ENCODE data around the gene ZBTB47. TPM values are rescaled to one million over a fixed set of nuclear protein-coding genes. Genes with fewer than 3 reads are reported as not detected.

Gene ZBTB47
- total RNA-seq, 1 donor from 2014 or later, result 69.3 TPM

DNA sequence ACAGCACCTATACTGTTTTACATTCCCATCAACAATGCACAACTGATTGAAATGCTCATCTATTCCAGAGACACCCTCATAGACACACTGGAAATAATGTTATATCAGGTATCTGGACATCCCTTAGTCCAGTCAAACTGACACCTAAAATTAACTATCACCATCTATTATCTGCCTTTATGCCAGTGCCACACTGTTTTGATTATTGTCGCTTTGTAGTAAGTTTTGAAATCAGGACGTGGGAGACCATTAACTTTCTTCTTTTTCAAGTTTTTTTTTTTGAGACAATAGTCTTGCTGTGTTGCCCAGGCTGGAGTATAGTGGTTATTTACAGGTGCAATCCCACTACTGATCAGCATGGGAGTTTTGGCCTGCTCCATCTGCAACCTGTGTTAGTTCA is 22.4 kb downstream of the ZBTB47 start:
- Histone ChIP-seq H3K36me3 (no peaks in the 10 kb centered on the region), H3K4me1 (no peaks in the 10 kb centered on the region), H3K9me3 (peaks cover 0 to 5% of the 10 kb centered on the region in 2 donors), H3K27ac (no peak overlapping the region), H3K4me3 (no peak overlapping the region), H3K27me3 (no peaks in the 10 kb centered on the region)
- intact Hi-C loops (cut with DNase I), result no loop called here
- TF ChIP-seq, protein P1, sequence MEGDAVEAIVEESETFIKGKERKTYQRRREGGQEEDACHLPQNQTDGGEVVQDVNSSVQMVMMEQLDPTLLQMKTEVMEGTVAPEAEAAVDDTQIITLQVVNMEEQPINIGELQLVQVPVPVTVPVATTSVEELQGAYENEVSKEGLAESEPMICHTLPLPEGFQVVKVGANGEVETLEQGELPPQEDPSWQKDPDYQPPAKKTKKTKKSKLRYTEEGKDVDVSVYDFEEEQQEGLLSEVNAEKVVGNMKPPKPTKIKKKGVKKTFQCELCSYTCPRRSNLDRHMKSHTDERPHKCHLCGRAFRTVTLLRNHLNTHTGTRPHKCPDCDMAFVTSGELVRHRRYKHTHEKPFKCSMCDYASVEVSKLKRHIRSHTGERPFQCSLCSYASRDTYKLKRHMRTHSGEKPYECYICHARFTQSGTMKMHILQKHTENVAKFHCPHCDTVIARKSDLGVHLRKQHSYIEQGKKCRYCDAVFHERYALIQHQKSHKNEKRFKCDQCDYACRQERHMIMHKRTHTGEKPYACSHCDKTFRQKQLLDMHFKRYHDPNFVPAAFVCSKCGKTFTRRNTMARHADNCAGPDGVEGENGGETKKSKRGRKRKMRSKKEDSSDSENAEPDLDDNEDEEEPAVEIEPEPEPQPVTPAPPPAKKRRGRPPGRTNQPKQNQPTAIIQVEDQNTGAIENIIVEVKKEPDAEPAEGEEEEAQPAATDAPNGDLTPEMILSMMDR (IDR thresholded peaks at IDR 0.05), result no peak
- no peak for DNase-seq (ENCODE audit: low spot score in 2 of 2)

DNA sequence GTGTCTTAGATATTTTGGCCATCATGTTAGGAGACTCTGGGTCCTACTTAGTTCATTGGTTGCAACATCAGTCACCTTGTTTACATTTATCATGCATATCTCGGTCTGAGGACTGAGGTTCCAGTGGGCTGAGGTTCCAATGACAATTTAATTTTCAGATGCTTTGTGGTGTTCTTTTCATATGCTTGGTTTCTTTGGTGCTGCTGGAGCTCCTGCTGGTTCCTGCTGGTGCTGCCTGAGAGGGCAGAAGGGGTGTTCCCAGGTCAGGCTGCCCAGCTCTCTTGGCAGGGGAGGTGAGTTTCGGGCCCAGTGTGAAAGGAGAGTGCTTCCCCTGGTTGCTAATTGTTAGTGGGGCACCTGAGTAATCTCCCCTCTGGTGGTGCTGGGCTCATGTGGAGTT is 24.9 kb downstream of the ZBTB47 start:
- H3K4me1 ChIP-seq, result peaks cover 2 to 5% of the 10 kb centered on the region in 2 donors
- no peak overlapping the region for H3K4me3 ChIP-seq
- TF ChIP-seq, protein P1 (IDR thresholded peaks at IDR 0.05), result no peak
- H3K27me3 ChIP-seq, result no peaks in the 10 kb centered on the region
- no peak overlapping the region for H3K27ac ChIP-seq
- no peaks in the 10 kb centered on the region for H3K36me3 ChIP-seq
- peaks cover 0 to 5% of the 10 kb centered on the region in 2 donors for H3K9me3 ChIP-seq
- no peak for DNase-seq (ENCODE audit: low spot score in 2 of 2)
- intact Hi-C loops (cut with DNase I), result no loop called here

DNA sequence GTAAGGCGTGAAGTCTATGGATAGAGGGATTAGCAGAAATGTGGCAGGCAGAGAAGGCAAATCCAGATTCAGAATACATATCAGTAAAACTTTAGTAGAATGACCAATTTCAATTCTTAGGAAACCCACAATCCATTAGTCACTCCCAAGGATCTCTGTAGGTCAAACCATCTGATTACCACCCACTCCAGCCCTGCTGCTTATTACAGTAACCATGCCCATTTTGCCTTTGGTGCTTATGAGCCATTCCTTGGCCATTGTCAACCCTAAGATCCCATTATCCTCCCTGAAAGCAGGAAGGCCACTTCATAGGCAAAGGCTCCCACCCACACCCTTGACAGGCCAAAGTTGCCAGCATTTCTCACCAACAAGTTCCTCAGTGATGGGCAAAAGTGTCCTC is 26.8 kb downstream of the ZBTB47 start:
- DNase-seq (ENCODE audit: low spot score in 2 of 2), result no peak
- Histone ChIP-seq H3K36me3 (no peaks in the 10 kb centered on the region), H3K4me1 (peaks cover 5 to 18% of the 10 kb centered on the region in 2 donors), H3K27me3 (no peaks in the 10 kb centered on the region), H3K4me3 (no peak overlapping the region), H3K9me3 (peaks cover 0 to 5% of the 10 kb centered on the region in 2 donors), H3K27ac (no peak overlapping the region)
- intact Hi-C loops (cut with DNase I), result no loop called here
- TF ChIP-seq, protein P1 (IDR thresholded peaks at IDR 0.05), result no peak

DNA sequence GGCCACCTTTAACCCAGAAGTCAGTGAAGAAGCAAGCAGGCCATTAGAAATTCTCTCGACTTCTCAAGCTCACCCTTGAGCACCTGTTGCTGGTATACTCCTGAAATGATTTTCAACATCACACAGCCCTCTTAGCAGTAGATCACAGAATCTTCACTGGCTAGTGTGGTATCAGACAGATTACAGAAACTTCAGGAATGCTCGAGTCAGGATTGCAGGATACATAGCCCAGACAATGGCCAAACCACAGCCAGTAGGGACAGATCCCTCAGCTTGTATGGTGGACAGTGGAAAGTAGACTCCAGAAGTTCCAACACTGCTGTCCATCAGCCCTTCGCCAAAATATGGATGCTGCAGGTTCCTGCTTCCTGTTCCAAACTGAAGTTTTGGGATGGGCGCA is 27.3 kb downstream of the ZBTB47 start:
- H3K9me3 ChIP-seq, result peaks cover 0 to 5% of the 10 kb centered on the region in 2 donors
- TF ChIP-seq, protein P1 (IDR thresholded peaks at IDR 0.05), result no peak
- H3K4me3 ChIP-seq, result no peak overlapping the region
- DNase-seq (ENCODE audit: low spot score in 2 of 2), result no peak
- H3K27me3 ChIP-seq, result no peaks in the 10 kb centered on the region
- intact Hi-C loops (cut with DNase I), result no loop called here
- H3K36me3 ChIP-seq, result no peaks in the 10 kb centered on the region
- H3K4me1 ChIP-seq, result peaks cover 7 to 24% of the 10 kb centered on the region in 2 donors
- H3K27ac ChIP-seq, result no peak overlapping the region

DNA sequence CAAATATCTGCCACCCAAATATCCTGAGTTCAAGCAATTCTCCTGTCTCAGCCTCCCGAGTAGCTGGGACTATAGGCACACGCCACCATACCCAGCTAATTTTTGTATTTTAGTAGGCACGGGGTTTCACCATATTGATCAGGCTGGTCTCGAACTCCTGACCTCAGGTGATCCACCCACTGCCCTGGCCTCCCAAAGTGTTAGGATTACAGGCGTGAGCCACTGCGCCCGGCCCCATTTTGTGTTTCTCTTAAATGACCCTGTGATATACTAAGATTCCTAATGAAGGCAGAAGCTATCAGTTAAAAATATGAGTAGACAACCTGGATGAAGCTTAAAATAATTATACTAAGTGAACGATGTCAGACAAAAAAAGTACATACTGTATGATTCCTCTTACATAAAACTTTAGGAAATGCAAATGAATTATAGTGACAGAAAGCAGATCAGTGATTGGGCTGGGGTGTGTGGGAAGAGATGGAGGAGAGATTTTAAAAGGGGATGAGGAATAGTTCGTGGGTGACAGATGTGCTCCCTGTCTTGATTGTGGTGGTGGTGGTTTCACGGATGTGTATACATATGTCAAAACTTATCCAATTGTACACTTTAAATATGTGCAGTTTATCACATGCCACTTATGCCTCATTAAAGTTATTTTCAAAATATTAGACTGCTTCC is 28.0 kb downstream of the ZBTB47 start:
- H3K4me1 ChIP-seq, result peaks cover 7 to 28% of the 10 kb centered on the region in 2 donors
- H3K4me3 ChIP-seq, result no peak overlapping the region
- no peak for DNase-seq (ENCODE audit: low spot score in 2 of 2)
- no peaks in the 10 kb centered on the region for H3K36me3 ChIP-seq
- H3K27ac ChIP-seq, result no peak overlapping the region
- no peaks in the 10 kb centered on the region for H3K27me3 ChIP-seq
- intact Hi-C loops (cut with DNase I), result no loop called here
- TF ChIP-seq, protein P1 (IDR thresholded peaks at IDR 0.05), result no peak
- peaks cover 0 to 5% of the 10 kb centered on the region in 2 donors for H3K9me3 ChIP-seq

Data from ascending aorta (tissue), 2 donors.